Activated CD4-positive, alpha-beta T cell treated with anti-CD3 and anti-CD28 coated beads, Interleukin-2, amount 50 U/mL, for 24 hours (primary cell): ENCODE data around the gene PRKAR1B.
A peak's percentile ranks its signal among the peaks of the same experiment; 100 is the strongest.
"Not testable (repeated sequence)": the region's sequence is repeated elsewhere in the genome, so short reads cannot be mapped to it uniquely, and the experiment has no call there.

Experiments
- DNase-seq, 2 donors: peaks; one replicate each; pipeline ENCODE4 v3.0.0-alpha.2; 2020; ENCODE audit warnings: low read depth in 1 of 2, low spot score in 1 of 2

PRKAR1B gene

GRCh38 chr7:628826-629225 lies 98.3 kb downstream of the PRKAR1B start:
- DNase-seq: no peak

- no peak for DNase-seq
These were observed 98.7 kb downstream of the PRKAR1B start for GRCh38 chr7:628402-628763.

GRCh38 chr7:627661-628401 lies 99.2 kb downstream of the PRKAR1B start:
- no peak for DNase-seq

- no peak for DNase-seq
These were observed 101.6 kb downstream of the PRKAR1B start for GRCh38 chr7:625376-625971.

GRCh38 chr7:623464-623863 lies 103.6 kb downstream of the PRKAR1B start:
- no peak for DNase-seq

- DNase-seq: no peak
These were observed 105.4 kb downstream of the PRKAR1B start for GRCh38 chr7:621572-622285.

- DNase-seq: no peak
These were observed 106.2 kb downstream of the PRKAR1B start for GRCh38 chr7:620885-621284.

GRCh38 chr7:620056-620455 lies 107.0 kb downstream of the PRKAR1B start:
- DNase-seq: peak in 1 of 2 donors; percentile 49

GRCh38 chr7:619368-619840 lies 107.7 kb downstream of the PRKAR1B start:
- no peak for DNase-seq

GRCh38 chr7:618539-619367 lies 108.3 kb downstream of the PRKAR1B start:
- peak in 1 of 2 donors; percentile 54 for DNase-seq

GRCh38 chr7:617614-618538 lies 109.2 kb downstream of the PRKAR1B start:
- no peak for DNase-seq

GRCh38 chr7:613442-614140 lies 113.5 kb downstream of the PRKAR1B start:
- no peak for DNase-seq

- not testable (repeated sequence) for DNase-seq
These were observed 115.2 kb downstream of the PRKAR1B start for GRCh38 chr7:611837-612236.

- DNase-seq: no peak
These were observed 115.7 kb downstream of the PRKAR1B start for GRCh38 chr7:611281-611810.

- DNase-seq: no peak
These were observed 116.4 kb downstream of the PRKAR1B start for GRCh38 chr7:610531-611280.

GRCh38 chr7:610141-610530 lies 116.9 kb downstream of the PRKAR1B start:
- no peak for DNase-seq

- no peak for DNase-seq
These were observed 117.7 kb downstream of the PRKAR1B start for GRCh38 chr7:609365-609764.

GRCh38 chr7:608954-609353 lies 118.1 kb downstream of the PRKAR1B start:
- DNase-seq: no peak

GRCh38 chr7:608361-608760 lies 118.7 kb downstream of the PRKAR1B start:
- no peak for DNase-seq
